ENCODE results near the gene RGS14.

DNA sequence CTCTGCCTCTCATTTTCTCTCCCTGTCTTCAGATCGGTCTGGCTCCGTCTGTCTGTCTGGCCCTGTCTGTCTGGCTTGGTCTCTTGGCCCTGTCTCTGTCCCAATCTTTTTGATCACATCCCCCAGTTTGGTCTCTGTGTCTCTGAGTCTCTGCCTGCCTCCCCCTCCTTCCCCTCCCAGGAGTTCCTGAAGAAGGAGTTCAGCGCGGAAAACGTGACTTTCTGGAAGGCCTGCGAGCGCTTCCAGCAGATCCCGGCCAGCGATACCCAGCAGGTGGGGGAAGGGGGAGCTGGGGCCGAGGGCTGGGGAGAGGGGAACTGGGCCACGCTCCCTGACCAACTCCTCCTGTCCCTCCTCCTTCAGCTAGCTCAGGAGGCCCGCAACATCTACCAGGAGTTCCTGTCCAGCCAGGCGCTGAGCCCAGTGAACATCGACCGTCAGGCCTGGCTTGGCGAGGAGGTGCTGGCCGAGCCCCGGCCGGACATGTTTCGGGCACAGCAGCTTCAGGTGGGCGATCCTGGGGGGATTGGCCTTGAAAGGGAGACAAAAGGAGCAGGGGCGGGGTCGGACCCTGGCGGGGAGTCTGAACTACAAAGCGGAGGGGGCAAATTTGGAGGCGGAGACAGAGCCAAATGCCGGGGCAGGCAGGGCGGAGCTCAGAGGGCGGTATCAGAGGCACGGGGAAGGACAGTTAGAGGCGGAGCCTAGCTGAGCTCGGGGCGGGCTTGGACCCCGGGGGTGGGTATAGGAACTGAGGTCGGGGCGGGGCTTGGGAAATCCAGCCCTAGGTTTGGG lies 9.0 kb downstream of the RGS14 start:
- TF ChIP-seq, protein P1, sequence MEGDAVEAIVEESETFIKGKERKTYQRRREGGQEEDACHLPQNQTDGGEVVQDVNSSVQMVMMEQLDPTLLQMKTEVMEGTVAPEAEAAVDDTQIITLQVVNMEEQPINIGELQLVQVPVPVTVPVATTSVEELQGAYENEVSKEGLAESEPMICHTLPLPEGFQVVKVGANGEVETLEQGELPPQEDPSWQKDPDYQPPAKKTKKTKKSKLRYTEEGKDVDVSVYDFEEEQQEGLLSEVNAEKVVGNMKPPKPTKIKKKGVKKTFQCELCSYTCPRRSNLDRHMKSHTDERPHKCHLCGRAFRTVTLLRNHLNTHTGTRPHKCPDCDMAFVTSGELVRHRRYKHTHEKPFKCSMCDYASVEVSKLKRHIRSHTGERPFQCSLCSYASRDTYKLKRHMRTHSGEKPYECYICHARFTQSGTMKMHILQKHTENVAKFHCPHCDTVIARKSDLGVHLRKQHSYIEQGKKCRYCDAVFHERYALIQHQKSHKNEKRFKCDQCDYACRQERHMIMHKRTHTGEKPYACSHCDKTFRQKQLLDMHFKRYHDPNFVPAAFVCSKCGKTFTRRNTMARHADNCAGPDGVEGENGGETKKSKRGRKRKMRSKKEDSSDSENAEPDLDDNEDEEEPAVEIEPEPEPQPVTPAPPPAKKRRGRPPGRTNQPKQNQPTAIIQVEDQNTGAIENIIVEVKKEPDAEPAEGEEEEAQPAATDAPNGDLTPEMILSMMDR (IDR thresholded peaks at IDR 0.05) = no peak
- TF ChIP-seq POLR2AphosphoS5 (IDR thresholded peaks at IDR 0.05) = peak; percentile 68 to 70
- no peak for TF ChIP-seq POLR2A (IDR thresholded peaks at IDR 0.05; ENCODE audit: low read depth)
- no peak for TF ChIP-seq EP300 (IDR thresholded peaks at IDR 0.05)
